H4 (cell line): ENCODE results near the gene BET1L. TPM values are rescaled to one million over a fixed set of nuclear protein-coding genes. Genes with fewer than 3 reads are reported as not detected.
"Not testable (repeated sequence)": the region's sequence is repeated elsewhere in the genome, so short reads cannot be mapped to it uniquely, and the experiment has no call there.

ENCODE experiments used
- DNase-seq: peaks from one replicate; pipeline ENCODE4 v3.0.0-alpha.2; 2015; ENCODE audit warnings: low spot score
- total RNA-seq: library from RNA; depleted of rRNA; stranded (reverse); fragments of >200 nt; shearing (Covaris generic); gene quantifications from 2 replicates; pipeline ENCODE4 v1.2.3, GENCODE V29; 2014; rRNA removed

The BET1L gene
- total RNA-seq, 1 experiment from 2014 or later, result 30.7 TPM

DNA sequence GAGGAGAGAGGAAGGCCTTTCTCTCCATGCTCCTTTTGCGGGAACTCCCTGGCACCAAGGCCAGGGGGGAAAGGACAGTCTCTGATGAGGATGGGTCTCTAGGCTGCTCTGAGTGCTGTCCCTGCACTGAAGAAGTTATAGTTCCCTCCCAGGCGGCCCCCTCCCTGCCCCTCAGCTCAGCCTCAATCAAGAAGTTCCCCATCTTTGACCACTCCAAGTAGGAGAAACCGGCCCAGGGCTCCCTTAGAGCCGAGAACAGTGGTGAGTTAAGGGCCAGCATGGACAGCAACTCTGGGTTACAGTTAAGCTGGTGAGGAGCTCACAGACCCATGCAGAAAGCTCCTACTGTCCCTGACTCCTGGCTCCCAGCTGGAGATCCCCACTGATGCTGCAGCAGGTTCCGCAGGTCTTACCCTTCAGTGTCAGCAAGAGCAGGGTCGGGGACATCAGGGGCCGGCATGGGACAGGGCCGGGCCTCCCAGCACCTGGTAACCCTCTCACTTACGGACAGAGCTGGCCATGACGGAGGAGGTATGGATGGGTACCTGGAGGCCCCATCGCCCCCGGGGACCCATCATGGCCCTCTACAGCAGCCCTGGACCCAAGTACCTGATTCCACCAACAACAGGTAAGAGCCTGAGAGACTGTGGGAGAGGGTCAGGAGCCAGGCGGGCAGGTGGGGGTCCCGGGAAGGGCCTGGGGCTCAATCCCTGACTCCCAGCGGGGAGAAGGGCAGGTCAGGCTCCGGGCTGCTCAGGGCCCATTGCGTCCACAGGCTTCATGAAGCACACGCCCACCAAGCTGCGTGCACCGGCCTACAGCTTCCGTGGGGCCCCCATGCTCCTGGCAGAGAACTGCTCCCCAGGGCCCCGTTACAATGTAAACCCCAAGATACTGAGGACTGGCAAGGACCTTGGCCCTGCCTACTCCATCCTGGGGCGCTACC is 10.1 kb downstream of the BET1L start:
- no peak for DNase-seq

DNA sequence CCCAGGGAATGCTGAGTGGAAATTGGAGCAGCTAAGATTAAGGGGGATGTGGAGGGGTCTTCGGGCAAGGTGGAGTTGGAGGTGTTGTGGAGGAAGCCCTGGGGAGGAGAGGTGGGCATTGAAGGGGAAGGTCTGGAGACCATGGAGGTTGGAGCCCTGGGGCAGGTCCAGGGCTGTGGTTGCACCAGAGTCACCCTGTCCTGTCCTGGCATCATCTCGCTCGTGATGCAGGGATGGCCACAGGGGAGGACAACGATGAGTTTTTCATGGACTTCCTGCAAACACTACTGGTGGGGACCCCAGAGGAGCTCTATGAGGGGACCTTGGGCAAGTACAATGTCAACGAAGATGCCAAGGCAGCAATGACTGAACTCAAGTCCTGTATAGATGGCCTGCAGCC is 13.7 kb downstream of the BET1L start:
- DNase-seq, result not testable (repeated sequence)

GRCh38 chr11:192674-193128 is 14.5 kb downstream of the BET1L start, which contains the start of gene SCGB1C1:
Gene SCGB1C1 (plus strand): TSS chr11:193078. CDS start chr11:193100, 22 bp downstream.
- not testable (repeated sequence) for DNase-seq

- DNase-seq, result not testable (repeated sequence)
These were observed 15.4 kb downstream of the BET1L start for GRCh38 chr11:191490-192478.

DNA sequence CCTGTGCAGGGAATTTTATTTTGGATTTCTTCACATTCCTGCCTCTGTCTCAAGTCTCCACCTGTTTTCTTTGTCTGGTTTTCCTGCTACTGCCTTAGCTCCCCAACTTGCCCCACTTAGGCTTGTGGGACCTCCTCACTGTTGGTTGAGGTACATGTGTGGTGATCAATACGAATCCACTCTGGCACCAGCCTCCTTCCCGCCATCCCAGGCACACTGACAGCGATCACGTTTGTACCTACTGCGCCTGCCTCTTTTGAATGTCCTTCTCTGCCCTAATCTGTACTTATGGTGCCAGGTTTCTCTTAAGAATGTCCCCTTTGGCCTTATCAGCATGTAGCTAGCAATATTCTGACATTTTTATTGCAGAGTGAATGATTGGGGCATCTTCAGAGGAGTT is 16.7 kb downstream of the BET1L start:
- DNase-seq, result not testable (repeated sequence)

- not testable (repeated sequence) for DNase-seq
These were observed 17.3 kb downstream of the BET1L start for GRCh38 chr11:189843-190311.

DNA sequence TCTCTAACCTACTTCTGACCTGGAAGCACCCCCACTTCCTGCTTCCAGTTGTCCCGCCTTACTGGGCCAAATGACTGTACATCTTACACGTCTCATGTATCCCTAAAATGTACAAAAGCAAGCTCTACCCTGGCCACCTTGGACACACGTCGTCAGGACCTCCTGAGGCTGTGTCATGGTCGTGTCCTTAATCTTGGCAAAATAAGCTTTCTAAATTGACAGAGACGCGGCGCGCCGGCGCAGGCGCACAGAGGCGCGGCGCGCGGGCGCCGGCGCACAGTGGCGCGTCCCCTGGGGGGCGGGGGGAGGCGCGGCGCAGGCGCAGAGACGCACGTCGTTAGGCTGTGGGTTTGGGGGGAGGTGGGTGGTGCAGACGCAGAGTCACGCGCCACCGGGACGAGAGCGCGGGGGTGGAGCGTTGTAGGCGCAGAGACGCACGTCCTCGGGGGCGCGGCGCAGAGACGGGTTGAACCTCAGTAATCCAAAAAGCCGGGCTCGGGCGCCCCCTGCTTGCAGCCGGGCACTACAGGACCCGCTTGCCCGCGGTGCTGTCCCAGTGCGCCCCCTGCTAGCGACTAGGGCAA is 17.9 kb downstream of the BET1L start:
- DNase-seq, result not testable (repeated sequence)

- not testable (repeated sequence) for DNase-seq
These were observed 27.0 kb downstream of the BET1L start for GRCh38 chr11:180242-180641.

Other genes with a start within 250 kb of the BET1L start
- not detected in 2 replicates for gene SCGB1C1, start 14.3 kb downstream of the BET1L start, total RNA-seq
- gene RIC8A, start 309 bp upstream of the BET1L start, total RNA-seq, result 138 and 139 TPM in 2 replicates
- 6.4 and 12.3 TPM in 2 replicates for gene SIRT3, start 28.9 kb upstream of the BET1L start, total RNA-seq
- gene PSMD13, start 29.6 kb upstream of the BET1L start, total RNA-seq, result 248 and 295 TPM in 2 replicates
- not detected in 2 replicates for gene NLRP6, start 71.0 kb upstream of the BET1L start, total RNA-seq
- gene PGGHG, start 81.7 kb upstream of the BET1L start, total RNA-seq, result 2.2 and 2.4 TPM in 2 replicates
- not detected in 2 replicates for gene IFITM5, start 92.1 kb upstream of the BET1L start, total RNA-seq
- gene IFITM2, start 100.4 kb upstream of the BET1L start, total RNA-seq, result 21.9 and 30.7 TPM in 2 replicates
- gene IFITM1, start 106.6 kb upstream of the BET1L start, total RNA-seq, result 179 TPM in 2 replicates
- 183 and 240 TPM in 2 replicates for gene IFITM3, start 113.5 kb upstream of the BET1L start, total RNA-seq
- 6.5 and 11.1 TPM in 2 replicates for gene B4GALNT4, start 162.1 kb upstream of the BET1L start, total RNA-seq
- 2.4 and 3.0 TPM in 2 replicates for gene PKP3, start 186.8 kb upstream of the BET1L start, total RNA-seq
- gene SIGIRR, start 207.6 kb upstream of the BET1L start, total RNA-seq, result 1.9 TPM in 1 of 2 replicates, not detected in the other
- not detected in 2 replicates for gene ANO9, start 234.6 kb upstream of the BET1L start, total RNA-seq
- 15.0 and 26.7 TPM in 2 replicates for gene PTDSS2, start 242.9 kb upstream of the BET1L start, total RNA-seq